HG03575 (cell line): Measurements from ENCODE around the gene KIAA0232.
"Not testable (repeated sequence)": the region's sequence is repeated elsewhere in the genome, so short reads cannot be mapped to it uniquely, and the experiment has no call there.

ENCODE experiments used
- ATAC-seq: cut with Tn5 transposase; IDR thresholded peaks from one replicate; pipeline ENCODE4 v1.9.1; 2021; ENCODE audit not compliant: unreplicated experiment, insufficient number of reproducible peaks, low FRiP score; ENCODE audit errors: extremely low read depth

Gene KIAA0232

GRCh38 chr4:6795821-6796220 is 13.3 kb downstream of the KIAA0232 start:
- no peak for ATAC-seq

DNA sequence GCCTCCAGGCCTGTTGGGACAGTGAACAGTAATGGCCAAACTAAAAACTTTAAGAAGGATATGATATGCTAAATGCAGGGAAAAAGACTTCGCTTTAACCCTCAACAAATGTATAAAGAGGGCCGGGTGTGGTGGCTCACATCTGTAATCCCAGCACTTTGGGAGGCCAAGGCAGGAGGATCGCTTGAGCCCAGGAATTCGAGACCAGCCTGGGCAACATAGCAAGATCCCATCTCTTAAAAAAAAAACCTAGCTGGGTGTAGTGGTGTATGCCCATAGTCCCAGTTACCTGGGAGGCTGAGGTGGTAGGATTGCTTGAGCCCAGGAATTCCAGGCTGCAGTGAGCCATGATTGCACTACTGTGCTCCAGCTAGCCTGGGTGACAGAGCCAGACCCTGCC is 14.8 kb downstream of the KIAA0232 start:
- not testable (repeated sequence) for ATAC-seq

DNA sequence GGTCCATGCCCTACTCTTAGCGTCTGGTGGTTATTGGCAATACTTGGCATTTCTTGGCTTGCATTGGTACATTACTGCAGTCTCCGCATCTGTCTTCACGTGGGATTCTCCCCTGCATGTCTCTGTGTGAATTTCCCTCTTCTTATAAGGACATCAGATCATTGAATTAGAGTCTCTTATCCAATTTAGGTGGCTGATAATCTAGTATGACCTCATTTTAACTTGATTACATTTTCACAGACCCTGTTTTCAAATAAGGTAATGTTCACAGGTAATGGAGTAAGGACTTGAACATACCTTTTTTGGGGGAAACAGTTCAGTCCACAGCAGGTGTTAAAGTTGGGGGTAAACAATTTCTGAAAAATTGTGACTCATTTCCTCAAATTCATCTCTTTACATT is 16.6 kb downstream of the KIAA0232 start:
- ATAC-seq: no peak

- ATAC-seq: no peak
These were observed 19.5 kb downstream of the KIAA0232 start for GRCh38 chr4:6802025-6802424.

- no peak for ATAC-seq
These were observed 20.1 kb downstream of the KIAA0232 start for GRCh38 chr4:6802626-6803025.

DNA sequence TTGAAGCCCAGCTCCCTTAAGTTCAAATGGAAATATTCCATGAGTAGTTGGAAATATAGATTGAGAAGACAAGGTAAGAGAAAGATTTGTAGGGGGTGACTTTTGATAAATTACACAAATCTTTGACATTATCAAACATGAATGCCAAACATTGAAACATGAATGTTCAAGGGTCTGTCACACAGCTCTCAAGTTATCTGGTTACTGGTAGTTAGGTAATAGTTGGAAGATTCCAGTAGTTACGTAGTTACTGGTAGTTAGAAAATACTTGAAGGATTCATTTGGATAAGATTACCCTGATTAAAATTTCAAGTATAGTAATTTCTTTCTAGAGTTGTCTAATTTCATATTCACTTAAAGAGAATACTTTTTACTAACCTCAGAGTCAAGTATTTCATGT is 20.7 kb downstream of the KIAA0232 start:
- no peak for ATAC-seq

DNA sequence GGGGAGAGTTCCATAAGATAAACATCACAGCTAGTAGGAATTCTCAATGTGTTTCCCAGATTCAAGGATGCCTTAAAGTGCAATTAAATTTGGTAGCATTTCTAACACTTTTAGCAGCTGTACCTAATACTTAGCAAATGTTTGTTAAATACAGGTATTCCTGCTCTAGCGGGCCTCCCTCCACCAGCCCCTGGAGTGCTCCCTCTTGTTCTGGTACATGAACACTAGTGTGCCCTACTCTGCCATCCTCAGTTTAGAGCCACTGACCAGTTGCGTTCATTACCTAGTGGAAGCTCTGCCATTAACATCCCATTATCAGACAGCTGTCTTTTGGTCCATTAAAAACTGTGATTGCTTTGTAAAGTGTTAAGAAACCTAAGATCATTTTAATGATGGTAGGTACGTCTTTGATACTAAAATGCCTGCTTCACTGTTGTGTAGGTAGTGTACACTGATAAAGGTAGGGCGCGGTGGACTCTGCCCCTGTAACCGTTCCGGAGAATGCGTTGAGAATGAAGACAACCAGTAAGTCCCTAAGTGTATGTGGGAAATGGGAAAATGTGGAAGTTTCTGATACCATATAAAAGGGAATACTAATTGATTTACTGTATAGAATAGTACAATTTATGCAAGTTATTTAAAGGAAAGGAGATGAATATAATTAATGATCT is 21.7 kb downstream of the KIAA0232 start:
- no peak for ATAC-seq

GRCh38 chr4:6806924-6807626 is 24.5 kb downstream of the KIAA0232 start:
- no peak for ATAC-seq

DNA sequence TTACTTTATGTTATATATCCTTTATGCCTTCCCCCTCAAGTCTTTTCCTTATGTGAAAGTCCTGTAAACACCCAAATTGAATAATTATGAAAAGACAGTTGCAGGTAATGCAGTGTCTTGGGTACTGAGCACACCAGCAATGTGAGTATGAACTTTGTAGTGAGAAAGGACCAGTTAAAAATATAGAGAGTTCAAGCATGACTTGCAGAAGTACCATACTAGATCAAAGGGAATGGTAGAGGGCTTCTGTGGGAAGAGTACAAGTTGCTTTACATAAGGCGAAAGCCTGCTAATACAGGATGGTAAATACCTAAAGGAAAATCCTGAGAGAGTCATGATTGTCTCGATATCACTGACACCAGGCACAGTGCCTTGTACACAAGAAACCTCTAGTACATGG is 25.7 kb downstream of the KIAA0232 start:
- no peak for ATAC-seq

DNA sequence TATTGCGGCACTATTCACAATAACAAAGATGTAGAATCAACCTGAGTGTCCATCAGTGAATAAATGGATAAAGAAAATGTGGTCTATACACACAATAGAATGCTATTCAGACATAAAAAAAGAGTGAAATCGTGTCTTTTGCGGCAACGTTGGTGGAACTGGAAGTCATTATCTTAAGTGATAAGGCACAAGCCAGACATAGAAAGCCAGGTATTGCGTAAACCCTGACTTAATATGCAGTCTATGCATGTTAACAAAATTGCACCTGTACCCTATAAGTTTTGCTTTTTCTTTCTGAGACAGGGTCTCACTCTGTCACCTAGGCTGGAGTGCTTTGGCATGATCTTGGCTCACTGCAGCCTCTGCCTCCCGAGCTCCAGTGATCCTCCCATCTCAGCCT is 28.6 kb downstream of the KIAA0232 start:
- ATAC-seq: no peak

GRCh38 chr4:6812766-6813165 is 30.2 kb downstream of the KIAA0232 start:
- no peak for ATAC-seq

GRCh38 chr4:6813725-6814124 is 31.2 kb downstream of the KIAA0232 start:
- ATAC-seq: no peak

DNA sequence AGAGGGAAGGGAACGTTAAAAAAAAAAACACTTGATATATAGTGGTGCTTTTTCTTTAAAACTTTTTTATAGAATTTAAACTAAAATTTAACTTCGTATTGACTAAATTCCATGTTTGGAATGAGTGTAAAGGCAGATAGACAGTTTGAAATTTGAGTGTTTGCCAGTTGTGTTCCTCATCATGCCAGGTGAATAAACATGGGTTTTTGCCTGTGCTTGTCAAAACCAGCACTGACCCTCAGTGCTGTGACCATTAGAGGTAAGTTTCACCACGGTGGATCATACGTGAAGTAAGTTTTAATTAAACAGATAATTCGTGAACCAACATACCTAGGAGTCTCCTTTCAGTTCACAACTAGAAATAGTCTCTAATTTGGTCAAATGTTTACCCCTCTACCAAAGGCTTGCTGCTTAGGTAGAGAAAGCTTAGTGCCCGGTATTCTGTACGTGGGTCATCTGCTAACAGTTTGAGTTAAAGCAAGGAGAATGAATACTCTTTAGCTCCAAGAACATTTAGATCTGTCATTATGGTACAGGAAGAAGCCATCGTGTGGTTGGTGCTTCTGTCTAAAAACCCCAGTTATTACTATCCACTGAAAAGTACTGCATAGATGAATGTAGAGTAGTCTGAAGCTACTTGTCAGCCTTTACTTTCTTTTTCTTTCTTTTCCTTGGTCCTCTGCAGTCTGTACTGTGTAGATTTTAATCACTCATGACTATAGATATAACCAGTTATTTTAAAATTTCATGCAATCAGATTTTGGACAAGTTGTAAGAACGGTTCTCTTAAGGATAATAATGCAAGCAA is 32.7 kb downstream of the KIAA0232 start:
- no peak for ATAC-seq

- no peak for ATAC-seq
These were observed 36.8 kb downstream of the KIAA0232 start for GRCh38 chr4:6819295-6819694.

- no peak for ATAC-seq
These were observed 38.2 kb downstream of the KIAA0232 start for GRCh38 chr4:6820695-6821094.

DNA sequence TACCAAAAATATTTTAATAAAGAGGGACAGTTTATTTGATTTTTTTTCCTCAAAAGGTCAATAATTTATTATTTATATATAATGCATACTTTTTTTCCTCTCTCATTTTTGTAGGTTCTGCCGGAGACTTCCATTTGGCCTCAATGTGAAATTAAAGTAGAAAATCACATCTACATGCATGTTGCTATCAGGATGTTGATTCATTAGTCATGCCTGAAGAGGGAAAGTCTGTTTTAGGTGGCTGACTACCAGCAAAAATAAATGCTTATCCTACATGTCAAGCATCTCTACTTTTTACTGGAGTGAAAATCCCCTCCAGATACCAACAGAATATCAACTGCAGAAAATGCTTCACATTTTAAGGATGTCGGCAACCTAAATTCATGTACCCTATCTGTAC is 41.5 kb downstream of the KIAA0232 start:
- ATAC-seq: no peak

DNA sequence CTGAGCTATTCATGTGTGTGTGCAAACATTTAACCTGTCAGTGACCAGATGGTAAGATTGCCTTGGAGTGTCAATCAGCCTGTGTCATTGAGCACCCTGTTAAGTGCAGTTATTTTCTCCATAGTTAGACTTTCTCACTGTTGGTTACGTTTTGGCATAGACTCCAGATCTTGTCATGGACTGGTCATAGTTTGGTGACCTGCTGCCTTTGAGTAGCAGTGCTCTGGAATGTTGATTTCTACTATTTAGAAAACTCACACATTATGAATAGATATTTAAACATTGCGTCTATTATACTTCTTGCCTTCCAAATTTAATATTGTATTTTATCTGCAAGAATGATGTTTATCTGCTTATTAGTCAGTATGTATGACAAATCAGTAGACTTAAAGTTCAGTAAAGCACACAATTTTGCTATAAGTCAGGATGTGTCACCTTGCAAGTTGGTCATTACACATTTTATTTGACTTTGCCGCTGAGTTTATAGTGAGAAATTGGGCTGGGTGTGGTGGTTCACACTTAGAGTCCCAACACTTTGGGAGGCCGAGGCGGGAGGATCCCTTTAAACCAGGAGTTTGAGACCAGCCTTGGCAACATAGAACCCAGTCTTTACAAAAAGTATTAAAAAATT is 42.4 kb downstream of the KIAA0232 start:
- no peak for ATAC-seq

DNA sequence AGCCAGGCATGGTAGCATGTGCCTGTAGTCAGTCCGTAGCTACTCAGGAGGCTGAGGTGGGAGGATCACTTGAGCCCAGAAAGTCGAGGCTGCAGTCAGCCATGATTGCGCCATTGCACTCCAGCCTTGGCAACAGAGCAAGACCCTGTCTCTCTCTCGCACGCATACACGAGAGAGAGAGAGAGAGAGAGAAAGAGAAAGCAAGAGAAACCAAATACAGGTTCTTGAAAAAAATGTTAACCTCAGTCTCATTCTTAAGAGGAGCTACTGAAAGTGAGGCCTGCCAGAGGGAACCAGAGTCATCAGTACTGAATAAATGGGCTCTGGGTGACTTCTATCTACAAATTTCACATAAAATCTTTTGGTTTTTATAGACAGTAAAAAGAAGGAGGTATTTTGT is 42.9 kb downstream of the KIAA0232 start:
- ATAC-seq: no peak

GRCh38 chr4:6826781-6827508 is 44.4 kb downstream of the KIAA0232 start:
- no peak for ATAC-seq
